Prostate gland (tissue), 2 donors: ENCODE data around the gene IL32. TPM values are rescaled to one million over a fixed set of nuclear protein-coding genes. Genes with fewer than 3 reads are reported as not detected.

Experiments used
- DNase-seq: peaks from one replicate; pipeline ENCODE4 v3.0.0-alpha.2; 2019; ENCODE audit warnings: low spot score
- H3K27ac ChIP-seq, 2 donors: fragments of 200-600 bp; sonication (generic); 2 replicates each; pipeline ENCODE4 v1.5.1; 2017 to 2019
- H3K27me3 ChIP-seq: fragments of 200-600 bp; sonication (generic); replicated peaks from 2 replicates; pipeline ENCODE4 v1.5.1; 2019; ENCODE audit not compliant: insufficient read depth
- H3K36me3 ChIP-seq, 2 donors: fragments of 200-600 bp; sonication (generic); 1 replicate in 1 of 2; 2 replicates in 1 of 2; pipeline versions ENCODE4 v1.5.1 to v1.8.1; 2017 to 2019
- H3K4me1 ChIP-seq: fragments of 200-600 bp; sonication (generic); replicated peaks from 2 replicates; pipeline ENCODE4 v1.5.1; 2019
- H3K4me3 ChIP-seq, 2 donors: fragments of 200-600 bp; sonication (generic); 2 replicates each; pipeline ENCODE4 v1.5.1; 2017 to 2019
- H3K9me3 ChIP-seq: fragments of 200-600 bp; sonication (generic); 2 replicates; pipeline ENCODE4 v1.5.1; 2017
- CTCF ChIP-seq, 4 experiments: fragments of 200-600 bp in 2 of 4; fragments of 450-650 bp in 2 of 4; sonication (generic) in 2 of 4; IDR thresholded peaks; 1 replicate in 3 of 4; 2 replicates in 1 of 4; pipeline ENCODE4 v1.5.1; 2016 to 2019; ENCODE audit warnings: antibody characterized with exemption in 4 of 4, mild to moderate bottlenecking in 2 of 4, moderate library complexity in 2 of 4
- POLR2A ChIP-seq: fragments of 450-650 bp; IDR thresholded peaks from one replicate; pipeline ENCODE4 v1.6.1; 2016; ENCODE audit warnings: antibody characterized with exemption, mild to moderate bottlenecking
- POLR2AphosphoS5 ChIP-seq: sonication (generic); formaldehyde crosslinking; IDR thresholded peaks from one replicate; pipeline ENCODE4 v1.6.1; 2017; ENCODE audit warnings: antibody characterized with exemption
- WGBS: methylation state at CpG from one replicate; pipeline ENCODE4 v1.1.5; 2018; 5-methylcytosine and 5-hydroxymethylcytosine counted together
- intact Hi-C: fragments of 100-400 bp; cut with DNase I; formaldehyde crosslinking; loops from one replicate; pipeline ENCODE4 v1.14.2; 2022
- total RNA-seq, 2 donors: library from RNA; depleted of rRNA; stranded (reverse); fragments of >200 nt; gene quantifications; one replicate each; pipeline ENCODE4 v1.1.0, GENCODE V29; 2016

The IL32 gene
- total RNA-seq, 2 donors from 2014 or later, result 13.5 to 33.3 TPM

GRCh38 chr16:3022208-3022683 lies 43.2 kb upstream of the IL32 start:
- peak overlapping the region; percentile 89 to 94 for H3K27ac ChIP-seq
- H3K27me3 ChIP-seq, result no peaks in the 10 kb centered on the region
- peak; percentile 86 for DNase-seq
- peaks cover 21% of the 10 kb centered on the region for H3K4me1 ChIP-seq
- intact Hi-C loops, result no loop called here
- WGBS, result 4% methylated on average over 8 of the region's 8 CpGs
- peak; percentile 82 for TF ChIP-seq POLR2AphosphoS5
- TF ChIP-seq POLR2A, result no peak
- peak overlapping the region; percentile 48 to 54 for H3K4me3 ChIP-seq
- H3K9me3 ChIP-seq, result no peaks in the 10 kb centered on the region
- H3K36me3 ChIP-seq, result no peaks in the 10 kb centered on the region

GRCh38 chr16:3022684-3023414 lies 42.6 kb upstream of the IL32 start:
- Histone ChIP-seq H3K36me3 (no peaks in the 10 kb centered on the region), H3K27ac (peak overlapping the region; percentile 89 to 94), H3K27me3 (no peaks in the 10 kb centered on the region), H3K9me3 (no peaks in the 10 kb centered on the region), H3K4me1 (peaks cover 22% of the 10 kb centered on the region), H3K4me3 (peak overlapping the region; percentile 38 to 63)
- intact Hi-C loops, result no loop called here
- no peak for TF ChIP-seq POLR2AphosphoS5
- no peak for TF ChIP-seq CTCF (IDR thresholded peaks at IDR 0.05)
- TF ChIP-seq POLR2A, result no peak
- WGBS, result 36% methylated on average over 8 of the region's 8 CpGs
- no peak for DNase-seq

- Histone ChIP-seq H3K27me3 (no peaks in the 10 kb centered on the region), H3K4me1 (peaks cover 27% of the 10 kb centered on the region), H3K4me3 (peak overlapping the region; percentile 38 to 63), H3K36me3 (no peaks in the 10 kb centered on the region), H3K9me3 (no peaks in the 10 kb centered on the region), H3K27ac (peak overlapping the region; percentile 89 to 94)
- no peak for DNase-seq
- intact Hi-C loops, result no loop called here
- TF ChIP-seq POLR2AphosphoS5, result no peak
- TF ChIP-seq POLR2A, result no peak
- TF ChIP-seq CTCF (IDR thresholded peaks at IDR 0.05), result no peak
- 0% methylated on average over 6 of the region's 6 CpGs for WGBS
Observed at GRCh38 chr16:3023415-3023668, 42.1 kb upstream of the IL32 start.

- peak; percentile 64 for TF ChIP-seq POLR2A
- peak in 1 of 4 experiments; percentile 30 for TF ChIP-seq CTCF (IDR thresholded peaks at IDR 0.05)
- TF ChIP-seq POLR2AphosphoS5, result peak; percentile 96
- Histone ChIP-seq H3K4me3 (peak within 1 kb of the TSS; percentile 38 to 63), H3K4me1 (peaks cover 30% of the 10 kb centered on the region), H3K36me3 (no peaks in the 10 kb centered on the region), H3K9me3 (no peaks in the 10 kb centered on the region), H3K27me3 (no peaks in the 10 kb centered on the region), H3K27ac (peak within 1 kb of the TSS; percentile 89 to 94)
- intact Hi-C loops, result no loop called here
- under 1% methylated on average over 69 of the region's 69 CpGs for WGBS
- DNase-seq, result peak; percentile 97
Observed at GRCh38 chr16:3023669-3024478, 41.6 kb upstream of the IL32 start, which contains the start of the genes HCFC1R1 and THOC6. HCFC1R1 (minus strand) TSS chr16:3023942; CDS start chr16:3023941, 1 bp downstream. THOC6 (plus strand) TSS chr16:3024035; CDS start chr16:3024327, 292 bp downstream.
